WERI-Rb-1 (cell line): ENCODE results near the gene MAML3.

Experiments
- DNase-seq: peaks from one replicate; pipeline ENCODE4 v3.0.0-alpha.2; 2020
- H3K27ac ChIP-seq: fragments of 250-450 bp; sonication (Bioruptor Pico); 2 replicates; pipeline ENCODE4 v1.5.1; 2020; ENCODE audit warnings: mild to moderate bottlenecking, moderate library complexity
- H3K27me3 ChIP-seq: fragments of 250-450 bp; sonication (Bioruptor Pico); 2 replicates; pipeline ENCODE4 v1.5.1; 2021; ENCODE audit warnings: mild to moderate bottlenecking, low read depth, moderate library complexity; ENCODE audit not compliant: insufficient read depth, severe bottlenecking
- H3K36me3 ChIP-seq: fragments of 250-450 bp; sonication (Bioruptor Pico); 2 replicates; pipeline ENCODE4 v1.5.1; 2020; ENCODE audit warnings: mild to moderate bottlenecking, moderate library complexity
- H3K4me3 ChIP-seq: 2 replicates; pipeline ENCODE4 v1.5.1; 2011; ENCODE audit warnings: low read depth, mild to moderate bottlenecking, control low read depth, low read length
- H3K9me3 ChIP-seq: fragments of 250-450 bp; sonication (Bioruptor Pico); 2 replicates; pipeline ENCODE4 v1.5.1; 2021; ENCODE audit warnings: mild to moderate bottlenecking, moderate library complexity; ENCODE audit not compliant: severe bottlenecking
- CTCF ChIP-seq: IDR thresholded peaks from 2 replicates; pipeline ENCODE4 v1.5.1; 2011; ENCODE audit warnings: low read depth, mild to moderate bottlenecking, control low read depth, inconsistent platforms, low read length

The MAML3 gene

GRCh38 chr4:140153718-140154571, at the start of gene MAML3:
TSS of gene MAML3 (minus strand) at chr4:140154184. CDS start at chr4:140153327, 857 bp downstream.
- DNase-seq: peak; percentile 98
- Histone ChIP-seq H3K4me3 (peak within 1 kb of the TSS; percentile 98), H3K9me3 (no peaks in the 10 kb centered on the region), H3K36me3 (peaks cover 4% of the 10 kb centered on the region; the same call in 1 of the 2 replicates), H3K27ac (peak within 1 kb of the TSS; percentile 98), H3K27me3 (no peaks in the 10 kb centered on the region)
- TF ChIP-seq CTCF: no peak

GRCh38 chr4:140198942-140199341, 45.0 kb upstream of the MAML3 start:
- H3K4me3 ChIP-seq: no peak overlapping the region
- no peaks in the 10 kb centered on the region for H3K36me3 ChIP-seq
- no peaks in the 10 kb centered on the region for H3K9me3 ChIP-seq
- no peak overlapping the region for H3K27ac ChIP-seq
- no peaks in the 10 kb centered on the region for H3K27me3 ChIP-seq
- DNase-seq: no peak
- no peak for TF ChIP-seq CTCF

- TF ChIP-seq CTCF: no peak
- Histone ChIP-seq H3K9me3 (no peaks in the 10 kb centered on the region), H3K36me3 (no peaks in the 10 kb centered on the region), H3K27me3 (no peaks in the 10 kb centered on the region), H3K27ac (no peak overlapping the region), H3K4me3 (no peak overlapping the region)
- DNase-seq: no peak
Observed at GRCh38 chr4:140195806-140196205, 41.8 kb upstream of the MAML3 start.

- Histone ChIP-seq H3K9me3 (no peaks in the 10 kb centered on the region), H3K27ac (no peak overlapping the region), H3K27me3 (no peaks in the 10 kb centered on the region), H3K4me3 (no peak overlapping the region), H3K36me3 (no peaks in the 10 kb centered on the region)
- no peak for DNase-seq
- TF ChIP-seq CTCF: no peak
Observed at GRCh38 chr4:140189805-140190204, 35.8 kb upstream of the MAML3 start.

- DNase-seq: no peak
Observed at GRCh38 chr4:140188975-140189374, 35.0 kb upstream of the MAML3 start.

More at GRCh38 chr4:140188975-140189374, 35.0 kb upstream of the MAML3 start:
- Histone ChIP-seq H3K9me3 (no peaks in the 10 kb centered on the region), H3K36me3 (no peaks in the 10 kb centered on the region), H3K27me3 (no peaks in the 10 kb centered on the region), H3K27ac (no peak overlapping the region), H3K4me3 (no peak overlapping the region)
- TF ChIP-seq CTCF: no peak
